Activated CD4-positive, alpha-beta T cell treated with anti-CD3 and anti-CD28 coated beads, Interleukin-2, amount 50 U/mL, for 4 hours (primary cell): Measurements from ENCODE around the gene TPPP2.
"Not testable (repeated sequence)": the region's sequence is repeated elsewhere in the genome, so short reads cannot be mapped to it uniquely, and the experiment has no call there.

Experiments
- DNase-seq, 2 experiments: peaks; one replicate each; pipeline ENCODE4 v3.0.0-alpha.2; 2020

TPPP2 gene

GRCh38 chr14:21039585-21040369 lies 9.8 kb downstream of the TPPP2 start:
- DNase-seq: no peak

- no peak for DNase-seq
These were observed 10.4 kb downstream of the TPPP2 start for GRCh38 chr14:21040370-21040925.

DNA sequence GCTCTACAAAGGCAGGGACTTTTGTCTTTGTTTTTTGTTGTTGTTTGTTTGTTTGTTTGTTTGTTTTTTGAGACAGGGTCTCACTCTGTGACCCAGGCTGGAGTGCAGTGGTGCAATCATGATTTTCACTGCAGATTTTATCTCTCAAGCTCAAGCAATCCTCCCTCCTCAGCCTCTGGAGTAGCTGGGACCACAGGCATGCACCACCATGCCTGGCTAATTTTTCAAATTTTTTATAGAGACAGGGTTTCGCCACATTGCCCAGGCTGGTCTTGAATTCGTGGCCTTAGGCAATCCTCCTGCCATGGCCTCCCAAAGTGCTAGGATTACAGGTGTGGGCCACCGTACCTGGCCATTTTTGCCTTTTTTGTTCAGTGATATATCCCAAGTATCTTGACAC lies 10.9 kb downstream of the TPPP2 start:
- not testable (repeated sequence) for DNase-seq

DNA sequence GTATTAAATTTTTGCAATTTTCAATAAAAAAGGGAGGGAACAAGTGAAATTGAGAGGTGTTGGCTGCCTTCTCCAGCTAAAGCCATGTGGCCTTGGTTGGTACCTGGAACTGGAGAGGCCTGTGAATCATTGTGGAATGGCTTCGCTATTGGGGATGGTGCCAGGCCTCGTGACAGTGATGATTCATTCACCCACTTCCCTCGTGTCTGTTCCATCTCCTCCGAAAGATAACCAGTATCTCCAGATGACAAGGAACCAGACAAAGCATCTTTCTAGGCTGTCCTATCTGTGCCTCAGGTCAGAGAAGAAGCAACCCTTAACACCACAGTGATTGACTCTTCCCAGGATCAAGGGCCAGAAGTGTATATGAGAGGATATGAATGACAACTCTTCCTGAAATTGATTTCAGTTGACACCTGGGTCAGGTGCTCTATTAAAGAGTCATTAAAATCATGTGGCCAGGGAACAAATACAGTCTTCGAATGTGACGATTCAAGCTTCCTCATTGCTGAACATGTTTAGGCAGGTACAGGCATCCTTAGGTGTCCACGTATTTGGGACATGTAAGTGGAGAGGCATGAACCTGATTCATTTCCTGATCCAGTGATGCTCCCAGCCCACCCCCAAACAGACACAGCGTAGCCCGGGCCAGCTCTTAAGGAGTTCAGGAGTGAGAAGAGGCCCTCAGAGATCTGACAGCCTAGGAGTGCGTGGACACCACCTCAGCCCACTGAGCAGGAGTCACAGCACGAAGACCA lies 11.8 kb downstream of the TPPP2 start, which contains the start of gene RNASE7:
Gene RNASE7, plus strand, starts transcription at position 687 of the 758 bp plus-strand sequence. CDS start 631 bp downstream, outside the sequence.
- DNase-seq: no peak

DNA sequence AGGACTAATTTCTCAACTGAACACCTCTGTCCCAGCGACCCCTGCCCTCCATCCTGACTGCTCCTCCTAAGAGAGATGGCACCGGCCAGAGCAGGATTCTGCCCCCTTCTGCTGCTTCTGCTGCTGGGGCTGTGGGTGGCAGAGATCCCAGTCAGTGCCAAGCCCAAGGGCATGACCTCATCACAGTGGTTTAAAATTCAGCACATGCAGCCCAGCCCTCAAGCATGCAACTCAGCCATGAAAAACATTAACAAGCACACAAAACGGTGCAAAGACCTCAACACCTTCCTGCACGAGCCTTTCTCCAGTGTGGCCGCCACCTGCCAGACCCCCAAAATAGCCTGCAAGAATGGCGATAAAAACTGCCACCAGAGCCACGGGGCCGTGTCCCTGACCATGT lies 12.9 kb downstream of the TPPP2 start:
- no peak for DNase-seq

GRCh38 chr14:21043387-21043973 lies 13.5 kb downstream of the TPPP2 start:
- no peak for DNase-seq

GRCh38 chr14:21043974-21044618 lies 14.1 kb downstream of the TPPP2 start:
- DNase-seq: no peak

DNA sequence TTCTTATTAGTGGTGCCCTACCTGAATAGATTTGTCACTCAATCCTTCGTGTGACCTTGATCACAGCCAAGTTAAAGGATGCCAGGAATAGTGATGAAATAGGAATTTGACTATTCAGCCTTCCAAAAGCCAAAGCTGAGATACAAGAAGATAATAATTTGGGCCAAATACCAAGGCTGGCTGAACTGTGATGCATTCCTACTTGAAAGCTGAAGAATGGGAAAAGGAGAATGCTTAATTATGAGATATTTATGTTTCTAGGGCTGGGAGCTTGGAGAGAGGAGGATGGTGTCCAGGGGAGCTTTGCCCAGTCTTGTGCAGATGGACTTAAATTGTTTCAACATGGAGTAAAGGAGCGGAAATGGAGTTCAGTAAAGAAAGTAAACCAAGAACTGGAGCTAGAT lies 17.4 kb downstream of the TPPP2 start:
- DNase-seq: no peak

DNA sequence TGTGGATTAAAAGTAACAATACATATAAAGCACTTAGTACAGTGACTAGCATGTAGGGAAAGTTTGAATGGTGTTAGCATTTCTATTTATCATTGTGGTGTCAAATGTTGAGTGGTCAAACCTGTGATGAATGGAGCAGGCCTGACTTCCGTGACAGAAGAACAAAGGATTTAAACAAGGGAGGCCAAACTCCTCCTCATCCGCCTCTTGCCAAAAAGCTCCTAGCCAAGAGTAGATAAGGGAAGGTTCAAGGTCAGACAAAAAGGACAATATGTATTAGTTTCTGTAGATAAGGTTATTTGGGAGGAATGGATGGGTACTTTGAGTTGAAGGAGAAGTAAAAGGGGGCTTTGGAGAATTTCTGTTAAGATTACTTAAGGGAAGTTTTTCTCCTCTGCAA lies 18.6 kb downstream of the TPPP2 start:
- no peak for DNase-seq

GRCh38 chr14:21049271-21049673 lies 19.3 kb downstream of the TPPP2 start:
- no peak for DNase-seq

DNA sequence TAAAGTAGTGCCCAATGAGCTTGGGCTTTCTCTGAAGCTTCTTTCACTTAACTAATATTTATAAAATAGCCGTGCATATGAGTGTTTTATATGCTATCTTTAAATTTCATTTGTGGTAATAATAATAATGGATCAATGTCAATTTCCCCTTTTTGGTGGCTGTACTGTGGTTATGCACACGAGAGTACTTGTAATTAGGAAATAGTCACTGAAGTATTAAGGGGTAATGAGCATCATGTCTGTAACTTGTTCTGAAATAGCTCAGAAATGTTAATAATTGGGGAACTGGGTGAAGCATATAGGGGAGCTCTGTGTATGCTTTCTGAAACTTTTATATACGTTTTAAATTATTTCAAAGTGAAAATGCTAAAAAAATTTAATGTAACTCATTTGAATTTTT lies 20.6 kb downstream of the TPPP2 start:
- no peak for DNase-seq

- DNase-seq: no peak
These were observed 23.4 kb downstream of the TPPP2 start for GRCh38 chr14:21053184-21054122.

DNA sequence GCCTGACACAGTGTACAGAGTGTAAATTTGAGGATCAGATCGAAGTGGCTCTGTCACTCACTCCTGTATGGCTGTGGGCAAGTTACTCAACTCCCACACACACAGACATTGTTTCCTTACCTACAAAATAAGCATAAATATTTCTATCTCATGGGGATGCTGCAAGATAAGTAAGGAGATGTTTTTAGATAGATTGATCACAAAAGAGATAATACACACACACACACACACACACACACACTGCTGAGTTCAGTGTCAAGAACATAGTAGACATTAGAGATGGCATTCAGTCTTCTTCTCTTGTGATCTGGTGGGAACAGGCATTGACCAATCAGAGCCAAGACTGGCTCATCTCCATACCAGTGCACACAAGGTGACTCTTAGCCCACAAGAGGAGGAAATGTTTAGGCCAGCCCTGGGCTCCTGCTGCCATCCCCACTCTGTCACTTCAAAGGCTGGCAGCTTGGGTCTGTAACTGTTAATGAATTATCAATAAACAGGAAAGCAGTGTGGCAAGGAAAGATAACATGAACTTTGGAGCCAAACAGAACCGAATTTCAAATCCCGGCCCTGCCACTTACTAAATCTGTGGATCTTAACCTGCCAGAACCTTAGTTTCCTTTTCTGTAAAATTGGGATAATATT lies 24.2 kb downstream of the TPPP2 start:
- DNase-seq: no peak

DNA sequence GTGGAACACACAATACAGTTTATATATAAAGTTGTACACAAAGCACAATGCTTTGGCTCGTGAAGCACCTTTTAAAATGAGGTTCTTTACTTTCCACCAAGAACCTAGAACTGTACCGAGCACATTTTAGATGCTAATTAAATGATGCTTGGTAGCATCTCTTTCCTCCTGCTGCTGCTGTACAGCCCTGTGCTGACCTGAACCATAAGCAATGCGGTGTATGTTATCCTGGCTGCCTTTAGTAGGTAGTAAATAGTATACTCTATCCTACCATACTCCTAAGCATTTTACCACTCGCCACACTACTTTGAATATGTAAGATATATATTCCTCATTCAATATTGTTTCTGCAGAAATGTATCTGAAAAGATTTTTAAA lies 24.7 kb downstream of the TPPP2 start:
- DNase-seq: no peak

DNA sequence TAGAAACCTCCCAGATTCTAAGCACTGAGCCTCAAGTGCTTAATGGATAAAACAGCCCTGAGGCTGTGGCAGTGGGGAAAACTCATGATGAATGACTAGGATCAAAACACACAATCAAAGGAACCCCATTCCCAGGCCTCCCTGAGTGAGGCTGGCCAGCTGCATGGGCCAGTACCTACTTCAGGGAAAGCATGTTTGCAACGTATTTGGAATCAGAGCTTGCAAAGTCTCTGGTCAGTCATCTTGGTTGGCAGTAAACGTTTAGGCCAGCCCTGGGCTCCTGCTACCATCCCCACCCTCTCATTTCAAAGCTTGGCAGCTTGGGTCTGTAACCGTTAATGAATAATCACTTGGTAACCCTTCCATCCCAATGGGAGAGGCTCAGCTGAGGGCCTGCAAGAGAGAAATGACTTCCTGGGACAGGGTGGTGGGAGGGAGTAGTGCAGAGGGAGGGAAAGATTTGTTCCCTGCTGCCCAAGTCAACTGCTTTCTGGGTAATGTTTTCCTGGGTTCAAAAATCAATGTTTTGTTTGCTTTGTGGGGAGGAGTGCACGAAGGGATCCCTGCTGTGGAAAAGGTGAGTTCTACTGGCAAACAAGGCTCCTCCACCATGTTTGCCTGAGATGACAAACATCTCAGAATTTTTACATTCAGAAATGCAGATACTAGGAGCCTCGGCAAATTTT lies 25.6 kb downstream of the TPPP2 start:
- DNase-seq: no peak

DNA sequence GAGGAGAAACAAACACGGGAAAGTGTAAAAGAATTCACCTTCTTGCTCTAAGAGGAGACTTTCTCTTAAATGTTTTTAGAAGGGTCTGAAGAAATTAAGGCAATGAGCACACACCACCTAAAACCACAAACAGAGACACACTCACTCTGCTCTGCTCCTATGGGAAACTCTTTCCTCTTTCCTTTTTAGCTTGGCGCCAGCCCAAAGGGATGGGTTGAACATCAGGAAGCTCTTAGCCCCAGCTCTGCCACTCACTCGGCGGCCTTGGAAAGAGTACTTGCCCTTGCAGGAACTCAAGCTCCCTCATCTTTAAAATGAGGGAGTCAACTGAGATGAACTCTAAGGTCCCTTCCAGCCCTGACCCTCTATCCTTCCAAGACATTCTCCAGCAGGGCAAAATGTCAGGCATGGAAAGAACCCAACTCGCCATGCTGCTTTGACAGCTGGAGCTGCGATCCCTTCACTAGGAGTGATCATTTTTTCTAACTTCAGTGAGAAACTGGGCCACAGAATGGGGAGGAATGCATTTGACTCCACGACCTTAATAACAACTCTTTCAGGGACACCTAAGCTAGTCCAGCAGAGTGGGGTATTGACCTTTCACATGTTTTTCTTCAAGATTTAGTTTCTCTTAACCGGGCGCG lies 26.6 kb downstream of the TPPP2 start:
- no peak for DNase-seq

DNA sequence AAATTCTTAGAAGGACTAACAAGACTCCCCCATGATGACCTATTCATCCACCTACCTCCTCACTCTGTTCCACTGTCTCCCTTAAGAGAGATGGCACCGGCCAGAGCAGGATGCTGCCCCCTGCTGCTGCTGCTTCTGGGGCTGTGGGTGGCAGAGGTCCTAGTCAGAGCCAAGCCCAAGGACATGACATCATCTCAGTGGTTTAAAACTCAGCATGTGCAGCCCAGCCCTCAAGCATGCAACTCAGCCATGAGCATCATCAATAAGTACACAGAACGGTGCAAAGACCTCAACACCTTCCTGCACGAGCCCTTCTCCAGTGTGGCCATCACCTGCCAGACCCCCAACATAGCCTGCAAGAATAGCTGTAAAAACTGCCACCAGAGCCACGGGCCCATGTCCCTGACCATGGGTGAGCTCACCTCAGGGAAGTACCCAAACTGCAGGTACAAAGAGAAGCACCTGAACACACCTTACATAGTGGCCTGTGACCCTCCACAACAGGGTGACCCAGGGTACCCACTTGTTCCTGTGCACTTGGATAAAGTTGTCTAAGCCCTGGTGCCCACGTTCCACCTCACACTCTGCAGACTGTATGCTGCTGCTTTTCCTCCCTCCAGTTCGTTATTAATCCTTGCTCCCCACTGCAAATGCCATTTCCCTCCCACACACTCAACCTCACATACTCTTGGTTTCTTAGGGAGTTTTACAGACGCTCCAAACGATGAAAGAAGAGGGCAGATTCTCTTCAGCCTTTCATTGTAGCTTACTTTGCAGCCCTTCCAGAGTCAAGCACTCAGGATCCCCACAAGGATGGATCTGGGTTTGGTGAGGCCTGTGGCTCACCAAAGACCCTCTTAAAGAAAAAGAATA lies 28.0 kb downstream of the TPPP2 start, which contains the start of gene RNASE8:
Gene RNASE8, plus strand, starts transcription at position 20 of the 873 bp plus-strand sequence. Its CDS starts 71 bp downstream, at position 91.
- no peak for DNase-seq

GRCh38 chr14:21058903-21059302 lies 28.9 kb downstream of the TPPP2 start:
- DNase-seq: no peak
